GM21723 (cell line): ENCODE results near the gene PLEKHG1.
A peak's percentile ranks its signal among the peaks of the same experiment; 100 is the strongest.

Experiments
- ATAC-seq: cut with Tn5 transposase; IDR thresholded peaks from one replicate; pipeline ENCODE4 v1.9.1; 2021; ENCODE audit warnings: mild to moderate bottlenecking, moderate library complexity; ENCODE audit not compliant: unreplicated experiment

PLEKHG1 gene

DNA sequence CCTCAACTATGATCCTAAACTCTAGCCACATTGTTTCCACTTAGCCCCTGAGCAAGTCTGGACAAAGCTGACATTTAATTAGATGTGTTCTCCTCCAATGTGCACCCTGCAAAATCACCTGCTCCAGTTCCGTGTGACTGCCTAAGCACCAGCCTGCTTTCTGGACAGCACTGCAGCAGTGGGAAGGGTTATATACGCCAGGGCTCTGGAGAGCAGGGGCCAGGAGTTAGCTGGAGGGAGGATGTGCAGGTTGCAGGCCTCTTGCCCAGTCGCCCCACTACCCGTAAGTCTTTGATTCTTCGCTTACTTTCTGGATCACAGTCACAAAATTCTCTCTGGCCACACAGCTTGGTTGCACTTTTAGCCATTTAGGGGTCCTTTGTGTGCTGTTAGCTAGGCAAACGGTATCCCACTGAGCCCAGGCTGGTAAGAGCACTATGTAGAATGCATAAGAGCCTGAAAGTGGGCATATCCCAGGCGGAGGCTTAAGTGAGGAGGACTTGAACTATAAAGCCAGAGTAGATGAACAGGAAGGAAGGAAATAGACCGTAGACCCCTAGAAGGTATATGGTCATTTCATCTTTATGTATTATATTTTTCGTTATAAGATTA lies 10.7 kb upstream of the PLEKHG1 start:
- ATAC-seq: no peak

GRCh38 chr6:150589852-150590251 lies 9.8 kb upstream of the PLEKHG1 start:
- ATAC-seq: no peak

DNA sequence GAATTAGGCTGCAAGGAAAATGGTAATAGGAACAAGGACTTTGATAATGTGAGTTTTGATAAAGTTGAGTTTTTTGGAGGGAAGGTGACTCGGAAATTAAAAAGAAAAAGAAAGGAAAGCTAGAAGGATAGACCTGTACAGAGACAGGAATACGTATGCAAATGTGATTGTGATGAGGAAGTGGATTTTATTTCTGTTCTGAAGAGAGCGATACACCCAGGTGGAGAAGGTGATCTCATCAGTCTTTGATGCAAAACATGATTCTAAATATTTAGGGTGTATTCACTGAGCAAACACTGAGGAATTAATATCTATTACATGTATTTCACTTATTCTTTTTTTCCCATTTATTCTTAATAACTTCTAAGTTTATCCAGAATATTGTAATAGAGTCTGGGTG lies 9.2 kb upstream of the PLEKHG1 start:
- no peak for ATAC-seq

- no peak for ATAC-seq
Observed at GRCh38 chr6:150592377-150592995, 7.2 kb upstream of the PLEKHG1 start.

DNA sequence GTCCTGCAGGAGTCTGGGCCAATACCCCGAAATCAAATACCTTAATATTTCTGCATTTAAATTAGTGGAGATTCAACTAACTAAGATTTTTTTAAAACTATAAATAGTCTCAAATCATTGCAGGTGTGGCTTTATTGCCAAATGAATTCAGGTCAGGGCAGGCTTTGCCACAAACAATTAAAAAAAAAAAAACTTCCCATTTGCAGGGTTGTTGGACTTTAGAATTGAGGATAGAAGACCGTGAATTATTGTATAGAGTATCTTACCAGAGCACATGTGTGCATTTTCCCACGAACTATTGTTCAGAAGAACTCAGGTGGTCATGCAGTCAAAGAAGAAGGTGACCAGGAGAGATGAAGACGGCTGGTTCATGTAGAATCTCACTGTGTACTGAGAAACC lies 6.6 kb upstream of the PLEKHG1 start:
- no peak for ATAC-seq

GRCh38 chr6:150596439-150596838 lies 3.2 kb upstream of the PLEKHG1 start:
- ATAC-seq: no peak

- ATAC-seq: no peak
Observed at GRCh38 chr6:150598401-150598800, 1.3 kb upstream of the PLEKHG1 start.

DNA sequence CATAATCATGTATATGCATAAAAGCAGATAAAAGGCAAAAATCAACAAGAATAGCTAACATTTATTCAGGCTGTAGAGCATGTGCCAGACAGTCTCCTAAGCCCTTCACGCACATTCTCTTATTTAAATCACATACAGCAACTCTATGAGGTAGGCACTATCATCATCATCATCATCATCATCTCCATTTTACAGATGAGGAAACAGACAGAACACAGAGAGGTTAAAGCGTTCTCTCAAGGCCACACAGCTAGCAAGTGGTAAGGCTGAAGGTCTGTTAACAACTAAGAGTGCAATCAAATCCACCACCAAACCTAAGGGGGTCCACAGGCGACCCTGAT lies 857 bp upstream of the PLEKHG1 start:
- no peak for ATAC-seq

DNA sequence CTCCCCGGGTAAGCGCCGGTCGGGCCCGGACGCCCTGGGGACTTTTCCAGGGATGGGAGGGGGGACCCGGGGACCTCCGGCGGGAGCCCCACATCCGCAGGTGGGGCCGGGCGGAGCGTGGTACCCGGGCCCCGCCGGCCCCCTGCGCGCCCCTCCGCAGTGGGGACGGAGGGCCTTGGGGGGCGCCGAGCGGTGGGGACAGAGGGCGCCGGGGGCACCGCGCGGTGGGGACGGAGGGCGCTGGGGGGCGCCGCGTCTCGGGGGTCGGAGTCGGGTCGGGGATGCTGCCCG lies 270 bp downstream of the PLEKHG1 start:
- ATAC-seq: peak; percentile 37

GRCh38 chr6:150600301-150601017 lies 774 bp downstream of the PLEKHG1 start:
- ATAC-seq: peak; percentile 77

DNA sequence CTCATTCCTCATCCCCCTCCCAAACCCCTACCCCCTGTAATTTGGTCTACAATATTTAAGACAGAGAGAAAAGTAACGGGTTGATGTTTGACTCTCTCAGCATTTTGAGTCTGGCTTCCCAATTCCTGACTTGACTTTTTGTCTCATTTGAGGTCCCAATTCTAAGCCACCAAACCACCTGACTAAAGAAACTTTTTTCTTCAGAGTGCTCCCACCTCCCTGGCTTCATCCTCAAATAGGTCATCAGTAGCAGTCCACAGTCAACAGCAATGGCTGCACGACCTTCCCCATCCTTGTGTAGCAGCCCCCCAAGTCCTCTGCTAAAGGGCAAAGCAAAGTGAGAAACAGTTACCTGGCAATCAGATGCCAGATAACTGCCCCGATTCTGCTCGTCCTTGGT lies 1.8 kb downstream of the PLEKHG1 start:
- ATAC-seq: no peak

GRCh38 chr6:150603176-150603575 lies 3.5 kb downstream of the PLEKHG1 start:
- ATAC-seq: no peak

DNA sequence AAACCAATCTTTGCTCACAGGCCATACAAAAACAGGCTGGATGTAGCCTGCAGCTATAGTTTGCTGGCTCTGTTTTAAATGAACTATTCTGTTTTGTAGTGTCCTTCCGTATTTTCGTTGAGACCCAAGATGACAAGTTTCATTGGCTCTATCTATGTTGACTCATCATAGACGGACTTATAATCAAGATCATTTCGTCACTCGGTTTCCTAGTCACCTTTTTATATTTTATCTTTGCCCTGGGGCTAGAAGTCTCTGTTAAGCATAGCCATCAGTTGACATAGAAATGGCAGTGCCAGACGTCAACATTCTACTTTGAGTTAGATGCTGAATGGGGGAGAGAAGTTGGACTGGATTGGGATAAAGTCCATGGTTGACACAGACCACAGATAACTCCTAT lies 4.8 kb downstream of the PLEKHG1 start:
- no peak for ATAC-seq

- no peak for ATAC-seq
Observed at GRCh38 chr6:150605333-150605732, 5.6 kb downstream of the PLEKHG1 start.

DNA sequence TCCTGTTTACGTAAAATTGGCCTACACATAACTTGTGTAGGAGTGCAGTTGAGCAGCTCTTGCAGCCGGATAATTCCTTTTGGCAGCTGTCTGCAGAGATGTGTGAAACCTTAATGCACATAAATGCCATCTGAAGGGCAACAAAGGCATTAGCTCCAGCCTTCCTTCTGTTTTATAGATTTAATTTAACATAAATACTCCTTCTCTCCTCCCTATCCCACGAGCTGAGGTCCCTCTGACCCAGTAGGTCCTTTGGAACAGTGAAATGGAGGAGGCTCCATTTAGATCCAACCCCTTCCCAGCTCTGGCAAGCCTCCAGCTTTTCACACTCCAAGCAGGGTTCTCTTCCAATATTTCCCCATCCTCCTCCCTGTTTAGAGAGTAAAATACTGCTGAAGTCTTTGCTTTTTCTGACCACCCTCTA lies 6.5 kb downstream of the PLEKHG1 start:
- ATAC-seq: no peak

GRCh38 chr6:150606647-150607328 lies 7.1 kb downstream of the PLEKHG1 start:
- no peak for ATAC-seq

DNA sequence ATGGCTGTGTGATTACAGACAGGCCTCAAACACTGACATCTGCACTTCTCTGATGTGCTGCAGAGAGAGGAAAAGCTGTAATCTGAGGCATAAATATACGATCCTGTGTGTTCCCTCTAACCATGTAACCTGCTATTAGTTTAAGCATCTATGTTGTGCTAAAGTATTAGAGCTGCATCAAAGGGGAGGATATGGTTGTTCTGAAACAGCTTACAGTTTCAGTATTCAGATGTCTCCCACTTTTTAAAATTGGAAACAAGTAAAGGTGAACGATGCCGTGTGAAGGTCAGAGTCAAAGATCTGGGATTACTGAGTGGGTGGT lies 7.6 kb downstream of the PLEKHG1 start:
- no peak for ATAC-seq

- no peak for ATAC-seq
Observed at GRCh38 chr6:150610584-150610983, 10.9 kb downstream of the PLEKHG1 start.

GRCh38 chr6:150613269-150613668 lies 13.6 kb downstream of the PLEKHG1 start:
- ATAC-seq: no peak

DNA sequence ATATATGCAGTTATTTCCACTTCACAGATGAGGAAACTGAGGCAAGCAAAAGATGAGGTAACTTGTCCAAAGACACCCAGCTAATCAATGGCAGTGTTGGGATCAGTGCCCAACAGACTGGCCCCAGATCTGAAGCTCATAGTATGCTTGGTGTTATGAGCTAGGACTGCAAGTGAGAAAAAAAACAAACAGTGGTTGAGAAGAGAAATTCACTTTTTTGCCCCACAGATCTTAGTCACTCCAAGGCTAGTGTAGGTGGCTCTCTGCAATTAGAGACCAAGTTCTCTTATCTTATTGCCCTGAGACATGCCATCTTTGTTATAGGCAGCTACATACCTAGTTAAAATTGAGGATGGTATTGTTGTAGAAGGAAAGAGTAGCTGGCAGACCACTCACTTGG lies 16.3 kb downstream of the PLEKHG1 start:
- ATAC-seq: no peak

- no peak for ATAC-seq
Observed at GRCh38 chr6:150616586-150616985, 16.9 kb downstream of the PLEKHG1 start.

- ATAC-seq: no peak
Observed at GRCh38 chr6:150617062-150617461, 17.4 kb downstream of the PLEKHG1 start.
